ENCODE measurements around the gene CUL1. TPM values are rescaled to one million over a fixed set of nuclear protein-coding genes. Genes with fewer than 3 reads are reported as not detected.

Gene CUL1
- polyA plus RNA-seq (ENCODE audit: insufficient read length in 3 of 3): 10 to 100 TPM; 59.9 to 61.3 (median 60.9) TPM

DNA sequence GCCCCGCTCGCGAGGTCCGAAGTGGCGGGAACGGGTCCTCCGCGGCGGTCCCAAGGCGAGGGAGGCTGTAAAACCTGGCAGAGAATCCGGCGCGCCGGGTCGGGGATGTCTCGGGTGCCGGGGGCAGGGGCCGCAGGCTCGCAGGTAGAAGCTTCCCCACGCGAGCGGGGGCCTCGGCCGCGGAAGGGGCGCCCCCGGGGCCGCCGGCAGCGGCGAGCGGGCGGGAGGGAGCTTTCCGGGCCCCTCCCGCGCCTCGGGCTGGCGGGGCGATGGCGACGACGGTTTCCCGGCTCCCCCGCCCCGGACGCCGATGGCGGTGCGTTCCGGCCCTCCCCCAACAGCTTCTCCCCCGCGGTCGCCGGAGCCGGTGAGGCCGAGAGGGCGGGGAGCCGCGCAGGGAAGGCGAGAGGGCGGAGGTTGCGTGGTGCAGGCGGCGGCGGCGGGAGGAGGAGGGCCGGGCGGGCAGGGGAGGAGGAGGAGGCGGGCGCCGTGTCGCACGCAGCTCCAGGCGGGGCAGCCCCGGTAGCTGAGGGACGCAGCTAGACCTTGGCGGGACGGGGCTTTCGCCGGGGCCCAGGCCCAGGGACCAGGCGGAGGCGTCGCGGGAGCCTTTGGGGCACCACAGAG lies at the start of gene CUL1:
Gene CUL1 (plus strand): TSS at position 507 of the 627 bp plus-strand sequence. CDS start 31,220 bp downstream, outside the sequence.
- peak in 1 of 3 donors; percentile 32 for DNase-seq (ENCODE audit: low read depth in 3 of 3, low spot score in 2 of 3)

DNA sequence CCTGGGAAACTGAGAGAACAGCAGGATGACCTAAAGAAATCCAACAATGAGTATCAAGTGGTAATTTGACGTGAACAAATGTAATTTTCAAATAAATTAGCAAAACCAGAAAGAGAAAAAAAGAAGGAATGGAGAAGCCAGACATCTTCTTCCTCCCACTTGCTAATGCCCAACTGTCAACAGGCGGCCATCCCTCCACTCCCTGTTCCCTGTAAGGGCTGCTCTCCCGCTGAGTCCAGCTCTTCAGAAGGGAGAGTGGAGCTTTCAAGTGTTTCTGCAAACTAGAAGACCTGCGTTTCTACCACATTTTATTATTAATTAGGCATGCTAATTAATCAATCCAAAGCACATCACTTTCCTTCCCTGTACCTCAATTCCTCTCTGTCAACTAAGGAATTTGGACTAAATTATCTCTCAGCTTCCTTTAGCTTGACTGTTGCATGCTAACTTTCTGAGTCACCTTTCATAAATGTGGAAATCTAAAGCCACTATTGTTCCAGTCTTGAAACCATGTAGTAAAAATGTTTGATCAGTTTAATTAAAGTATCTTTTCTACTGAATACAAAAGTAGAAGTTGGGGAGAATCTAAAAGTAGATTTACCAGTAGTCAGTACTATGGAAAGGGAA lies 48.4 kb upstream of the CUL1 start:
- no peak for DNase-seq (ENCODE audit: low read depth in 3 of 3, low spot score in 2 of 3)

DNA sequence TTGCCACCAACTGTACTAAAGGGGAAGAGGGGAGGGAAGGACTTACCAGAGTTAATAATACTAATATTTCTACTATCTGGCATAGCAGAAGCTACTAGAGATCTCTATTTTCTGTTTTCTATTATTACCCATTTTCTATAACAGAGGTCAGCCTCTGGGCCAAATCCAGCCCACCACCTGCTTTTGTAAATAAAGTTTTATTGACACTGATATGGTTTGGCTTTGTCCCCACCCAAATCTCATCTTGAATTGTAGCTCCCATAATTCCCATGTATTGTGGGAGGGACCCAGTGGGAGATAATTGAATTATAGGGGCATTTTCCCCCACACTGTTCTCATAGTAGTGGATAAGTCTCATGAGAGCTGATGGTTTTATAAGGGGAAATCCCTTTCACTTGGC lies 45.9 kb upstream of the CUL1 start:
- no peak for DNase-seq (ENCODE audit: low read depth in 3 of 3, low spot score in 2 of 3)

DNA sequence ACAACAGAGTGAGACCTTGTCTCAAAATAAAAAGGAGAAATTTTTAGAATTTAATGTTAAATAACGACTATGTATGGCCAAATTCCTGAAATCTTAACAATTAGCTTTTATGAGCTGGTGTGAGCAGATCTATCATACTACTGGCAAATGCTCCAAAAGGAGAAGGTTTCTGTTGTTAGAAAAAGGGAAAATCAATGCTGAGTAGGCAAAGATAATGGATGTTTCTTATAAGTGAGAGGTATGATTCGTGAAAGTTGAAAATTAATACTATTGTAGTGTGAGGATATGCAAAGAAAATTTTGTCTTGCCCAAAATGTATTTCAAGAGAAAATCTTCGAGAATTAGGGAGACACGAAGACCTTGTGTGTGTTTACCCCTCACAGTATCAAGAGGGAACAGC lies 40.8 kb upstream of the CUL1 start:
- no peak for DNase-seq (ENCODE audit: low read depth in 3 of 3, low spot score in 2 of 3)

DNA sequence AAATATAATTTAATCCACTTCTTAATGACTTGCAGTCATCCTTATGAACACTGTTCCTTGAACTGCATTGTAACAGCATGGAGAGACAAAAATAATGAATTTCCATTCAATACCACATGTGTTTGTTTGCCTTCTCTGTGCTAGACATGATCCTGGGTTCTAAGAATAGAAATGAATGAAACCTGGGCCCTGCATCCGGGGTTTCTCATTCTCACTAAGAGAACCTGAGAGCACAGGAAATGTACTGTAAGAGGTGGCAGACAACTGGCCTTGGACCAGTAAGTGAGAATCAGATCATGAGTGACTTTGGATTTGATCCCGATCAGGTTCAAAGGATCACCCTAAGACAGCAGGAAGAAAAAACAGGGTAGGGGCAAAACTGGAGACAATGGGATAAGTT lies 37.2 kb upstream of the CUL1 start:
- DNase-seq (ENCODE audit: low read depth in 3 of 3, low spot score in 2 of 3): no peak

DNA sequence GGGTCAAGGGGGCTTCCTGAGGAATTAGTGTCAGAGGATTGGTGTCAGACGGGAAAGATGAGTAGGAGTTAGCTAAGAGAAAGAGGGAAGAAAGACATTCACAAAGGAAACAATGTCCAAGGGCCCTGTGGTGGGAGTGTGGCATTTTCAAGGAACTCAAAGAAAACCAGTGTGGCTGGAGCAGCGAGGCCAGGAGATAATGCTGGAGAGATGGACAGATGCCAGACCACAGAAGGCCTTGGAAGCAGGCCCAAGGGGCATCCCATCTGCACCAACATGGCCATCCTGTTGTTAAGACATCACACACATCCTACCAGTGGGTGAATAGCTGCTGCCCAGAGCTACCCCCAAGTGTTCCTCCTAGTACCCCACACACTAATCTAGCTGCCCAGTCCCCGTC lies 36.1 kb upstream of the CUL1 start:
- no peak for DNase-seq (ENCODE audit: low read depth in 3 of 3, low spot score in 2 of 3)

DNA sequence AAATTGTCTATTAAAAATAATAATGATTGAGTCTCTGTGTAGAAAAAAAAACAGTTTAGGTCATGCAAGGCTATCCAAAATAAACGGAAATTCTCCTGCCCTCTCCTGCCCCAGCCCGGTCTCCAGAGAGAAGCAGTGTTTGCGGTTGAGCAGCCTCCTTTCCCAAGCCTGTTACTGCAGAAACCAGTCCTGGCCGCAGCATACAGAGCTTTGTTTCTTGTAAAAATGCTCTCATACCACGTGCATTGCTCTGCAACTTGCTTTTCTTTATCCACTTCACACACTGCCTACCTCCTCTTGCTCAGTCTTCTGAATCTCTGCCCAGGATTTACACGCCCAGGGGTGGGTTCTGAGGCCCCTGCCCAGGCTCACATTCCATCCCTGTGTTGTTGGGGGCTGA lies 34.4 kb upstream of the CUL1 start:
- no peak for DNase-seq (ENCODE audit: low read depth in 3 of 3, low spot score in 2 of 3)

DNA sequence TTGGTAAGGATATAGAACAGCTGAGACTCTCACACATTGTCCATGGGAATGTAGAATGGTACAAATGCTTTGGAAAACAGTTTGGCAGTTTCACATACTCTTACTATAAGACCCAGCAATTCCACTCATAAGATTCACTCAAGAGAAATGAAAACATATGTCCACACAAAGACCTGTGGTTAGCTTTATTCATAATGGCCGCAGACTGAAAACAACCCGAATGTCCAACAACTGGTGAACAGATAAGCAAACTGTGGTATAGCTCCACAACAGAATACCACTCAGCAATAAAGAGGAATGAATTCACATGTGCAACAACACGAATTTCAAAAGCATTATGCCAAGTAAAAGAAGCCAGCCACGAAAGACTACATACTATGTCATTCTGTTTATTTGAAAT lies 33.5 kb upstream of the CUL1 start:
- DNase-seq (ENCODE audit: low read depth in 3 of 3, low spot score in 2 of 3): no peak

DNA sequence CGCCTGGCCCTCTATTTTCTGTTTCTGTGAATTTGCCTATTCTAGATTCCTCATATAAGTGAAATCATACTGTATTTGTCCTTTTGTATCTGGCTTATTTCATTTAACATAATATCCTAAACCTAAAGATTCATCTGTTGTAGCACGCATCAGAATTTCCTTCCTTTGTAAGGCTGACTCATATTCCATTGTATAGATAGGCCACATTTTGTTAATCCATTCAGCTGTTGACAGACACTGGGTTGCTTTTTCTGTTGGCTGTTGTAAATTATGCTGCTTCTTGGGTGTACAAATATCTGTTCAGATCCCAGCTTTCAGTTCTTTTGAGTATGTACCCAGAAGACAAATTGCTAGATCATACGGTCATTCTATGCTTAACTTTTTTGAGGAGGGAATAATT lies 28.8 kb upstream of the CUL1 start:
- no peak for DNase-seq (ENCODE audit: low read depth in 3 of 3, low spot score in 2 of 3)

DNA sequence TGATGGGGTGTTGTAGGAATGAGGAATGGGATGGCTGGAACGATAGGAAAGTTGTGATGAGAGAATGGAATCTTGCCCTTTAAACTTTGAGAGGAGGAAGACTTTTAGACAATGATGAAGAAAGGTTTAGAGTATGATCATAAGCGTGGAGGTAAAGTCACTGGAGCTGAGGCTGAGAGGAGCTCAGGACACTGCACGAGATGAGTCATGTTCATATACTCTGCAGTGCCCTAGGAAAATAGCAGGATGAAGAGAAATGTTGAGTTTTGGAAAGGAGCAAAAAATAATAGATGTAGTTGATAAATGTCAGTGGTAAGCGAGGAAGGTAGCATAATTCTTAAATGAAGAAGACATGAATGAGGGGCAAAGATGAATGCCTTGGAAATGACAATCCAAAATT lies 28.3 kb upstream of the CUL1 start:
- no peak for DNase-seq (ENCODE audit: low read depth in 3 of 3, low spot score in 2 of 3)

DNA sequence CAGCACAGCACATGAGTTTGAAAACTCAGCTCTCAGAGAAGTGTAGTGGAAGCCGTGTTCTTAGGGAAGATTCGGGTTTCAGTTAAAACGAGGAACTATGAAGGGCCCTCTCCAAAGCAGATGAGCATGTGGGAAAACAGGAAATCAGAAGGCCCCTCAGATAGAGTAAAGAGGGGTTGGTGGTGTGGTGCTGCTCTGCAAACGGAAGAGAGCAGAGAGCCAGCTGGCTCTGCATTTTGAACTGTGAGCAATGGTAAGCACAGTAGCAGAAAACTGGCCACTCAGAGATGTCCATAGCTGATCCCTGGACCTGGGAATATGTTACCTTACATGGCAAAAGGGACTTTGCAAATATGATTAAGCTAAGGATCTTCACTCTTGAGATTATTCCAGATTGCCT lies 27.9 kb upstream of the CUL1 start:
- no peak for DNase-seq (ENCODE audit: low read depth in 3 of 3, low spot score in 2 of 3)

DNA sequence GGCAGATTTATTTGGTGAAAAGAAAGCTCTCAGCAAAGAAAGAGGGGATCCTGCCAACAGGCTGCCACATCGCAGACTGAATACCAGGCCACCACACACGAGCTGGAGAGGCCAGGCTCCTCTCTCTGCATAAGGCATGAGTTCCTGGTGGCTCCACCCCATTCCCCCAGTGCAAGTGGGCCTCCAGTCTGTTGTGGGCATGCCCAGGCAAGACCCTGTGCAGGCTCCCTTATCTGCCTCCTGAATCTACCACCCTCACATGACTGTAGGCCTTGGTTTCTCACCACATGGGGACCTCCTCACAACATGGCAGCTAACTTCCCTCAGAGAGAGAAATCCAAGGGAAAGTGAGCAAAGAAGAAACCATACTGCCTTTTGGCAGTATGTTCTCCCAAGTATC lies 26.7 kb upstream of the CUL1 start:
- no peak for DNase-seq (ENCODE audit: low read depth in 3 of 3, low spot score in 2 of 3)

DNA sequence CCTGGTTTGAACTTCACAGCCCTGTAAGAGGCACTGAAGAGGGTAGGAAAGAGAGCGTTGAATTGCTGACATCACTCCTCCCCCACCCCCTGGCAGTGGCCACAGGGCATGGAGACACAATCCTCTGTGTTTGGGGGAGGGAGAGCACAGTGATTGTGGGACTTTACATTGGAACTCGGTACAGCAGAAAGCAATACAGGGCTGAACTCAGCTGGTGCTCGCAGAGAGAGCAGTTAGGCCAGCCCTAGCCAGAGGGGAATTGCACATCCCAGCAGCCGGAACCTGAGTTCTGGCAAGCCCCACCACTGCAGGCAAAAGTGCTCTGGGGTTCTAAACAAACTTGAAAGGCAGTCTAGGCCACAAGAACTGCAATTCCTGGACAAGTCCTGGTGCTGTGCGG lies 24.0 kb upstream of the CUL1 start:
- no peak for DNase-seq (ENCODE audit: low read depth in 3 of 3, low spot score in 2 of 3)

DNA sequence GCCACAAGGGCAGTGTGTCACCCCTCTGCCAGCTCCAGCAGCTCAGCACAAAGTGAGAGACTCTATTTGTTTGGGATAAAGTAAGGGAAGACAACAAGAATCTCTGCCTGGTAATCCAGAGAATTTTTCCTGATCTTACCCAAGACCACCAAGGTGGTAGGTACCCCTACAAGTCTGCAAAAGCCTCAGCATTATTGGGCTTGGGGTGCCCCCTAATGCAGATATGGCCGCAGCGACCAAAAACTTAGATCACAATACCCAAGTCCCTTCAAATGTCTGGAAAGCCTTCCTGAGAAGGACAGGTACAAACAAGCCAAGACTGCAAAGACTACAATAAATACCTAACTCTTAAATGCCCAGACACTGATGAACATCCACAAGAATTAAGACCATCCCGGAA lies 22.4 kb upstream of the CUL1 start:
- no peak for DNase-seq (ENCODE audit: low read depth in 3 of 3, low spot score in 2 of 3)

DNA sequence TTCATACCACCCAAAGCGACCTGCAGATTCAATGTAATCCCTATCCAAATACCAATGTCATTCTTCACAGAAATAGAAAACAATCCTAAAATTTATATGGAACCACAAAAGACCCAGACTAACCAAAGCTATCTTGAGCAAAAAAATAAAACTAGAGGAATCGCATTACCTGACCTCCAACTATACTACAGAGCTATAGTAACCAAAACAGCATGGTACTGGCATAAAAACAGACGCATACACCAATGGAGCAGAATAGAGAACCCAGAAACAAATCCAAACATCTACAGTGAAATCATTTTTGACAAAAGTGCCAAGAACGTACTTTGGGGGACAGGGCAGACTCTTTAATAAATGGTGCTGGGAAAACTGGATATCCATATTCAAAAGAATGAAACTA lies 16.9 kb upstream of the CUL1 start:
- DNase-seq (ENCODE audit: low read depth in 3 of 3, low spot score in 2 of 3): no peak

DNA sequence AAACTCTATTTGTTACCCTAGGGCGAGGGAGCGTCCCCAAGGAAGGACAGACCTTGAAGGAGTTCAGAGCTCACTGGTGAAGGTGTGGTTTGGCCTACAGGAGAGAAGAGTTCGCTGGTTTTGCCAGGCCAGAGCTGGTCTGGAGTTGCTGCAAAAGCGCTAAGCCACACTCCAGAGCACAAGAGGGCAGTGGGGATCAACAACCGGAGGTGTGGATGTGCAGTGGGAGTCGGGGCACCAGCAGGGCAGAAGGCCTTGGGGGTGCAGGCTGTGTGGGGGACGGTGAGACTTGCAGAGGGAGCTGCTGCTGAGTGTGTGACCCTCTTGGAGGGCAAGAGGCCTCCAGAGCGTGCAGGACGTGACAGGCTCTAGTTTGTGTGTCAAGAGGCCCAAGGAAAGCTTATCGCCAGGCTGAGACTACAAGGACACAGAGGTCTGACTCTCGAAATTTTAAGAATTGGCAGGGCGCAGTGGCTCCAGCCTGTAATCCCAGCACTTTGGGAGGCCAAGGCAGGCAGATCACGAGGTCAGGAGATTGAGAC lies 14.3 kb upstream of the CUL1 start:
- no peak for DNase-seq (ENCODE audit: low read depth in 3 of 3, low spot score in 2 of 3)

DNA sequence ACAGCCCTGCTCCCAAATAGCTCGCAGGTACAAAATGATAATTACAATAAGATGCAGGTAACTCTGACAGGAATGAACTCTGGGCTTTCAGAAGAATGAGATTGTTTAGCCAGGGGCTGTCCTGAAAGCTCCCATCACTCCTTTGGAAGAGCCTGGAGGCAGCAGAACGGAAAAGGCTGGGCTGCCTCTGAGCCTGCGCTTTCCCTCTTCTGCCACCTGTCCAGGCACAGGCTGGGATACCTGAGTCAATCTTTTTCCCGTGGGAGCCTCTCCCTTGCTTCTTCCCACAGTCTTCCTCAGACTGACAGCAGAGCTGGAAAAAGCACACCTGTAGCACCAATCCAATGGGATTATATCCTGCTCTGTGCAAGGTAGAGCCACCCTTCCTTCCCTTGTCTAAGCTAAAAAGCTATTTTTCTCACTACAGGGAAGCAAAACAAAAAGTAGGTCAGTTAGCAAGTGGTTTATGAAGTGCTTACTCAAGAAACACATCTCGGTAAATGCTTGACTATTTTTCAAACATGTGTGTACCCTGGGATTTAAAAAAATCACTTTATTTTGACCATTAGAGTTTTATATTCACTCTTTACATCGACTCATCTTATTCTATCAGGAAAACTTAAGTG lies 12.3 kb upstream of the CUL1 start:
- DNase-seq (ENCODE audit: low read depth in 3 of 3, low spot score in 2 of 3): no peak

DNA sequence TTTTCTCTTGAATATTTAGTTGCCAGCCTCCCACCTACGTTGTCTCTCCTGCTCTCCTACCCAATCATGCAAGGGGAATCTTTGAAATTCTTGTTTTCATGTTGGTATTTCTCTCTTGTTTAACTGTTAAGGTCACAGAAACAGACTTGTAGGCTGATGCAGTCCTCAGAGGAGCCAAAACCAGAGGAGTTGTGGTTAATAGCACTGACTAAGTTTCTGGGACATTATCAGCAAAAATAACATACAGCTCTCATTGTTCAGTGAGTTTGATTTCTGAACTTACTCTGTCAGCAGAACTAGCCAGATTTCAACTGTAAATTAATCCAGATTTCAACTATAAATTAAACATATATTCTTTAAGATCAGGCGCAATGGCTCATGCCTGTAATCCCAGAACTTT lies 11.1 kb upstream of the CUL1 start:
- DNase-seq (ENCODE audit: low read depth in 3 of 3, low spot score in 2 of 3): no peak

DNA sequence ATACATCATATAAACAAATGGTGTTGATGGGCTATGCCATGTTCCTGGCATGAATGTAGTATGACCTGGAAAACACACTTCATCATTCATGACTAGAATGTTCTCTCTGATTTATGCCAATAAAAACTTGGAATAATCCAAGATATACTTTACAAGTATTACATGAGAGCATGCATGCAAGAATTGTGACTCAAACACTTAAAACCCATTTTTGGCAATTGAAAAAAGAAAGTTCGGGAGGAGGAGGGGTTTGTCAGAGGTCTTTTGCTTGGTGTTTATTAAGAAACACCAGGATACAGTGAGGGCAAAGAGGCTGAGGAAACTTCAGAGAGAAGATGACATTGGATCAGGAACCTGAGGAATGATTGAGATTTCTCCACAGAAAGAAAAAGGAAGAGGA lies 10.2 kb upstream of the CUL1 start:
- no peak for DNase-seq (ENCODE audit: low read depth in 3 of 3, low spot score in 2 of 3)

DNA sequence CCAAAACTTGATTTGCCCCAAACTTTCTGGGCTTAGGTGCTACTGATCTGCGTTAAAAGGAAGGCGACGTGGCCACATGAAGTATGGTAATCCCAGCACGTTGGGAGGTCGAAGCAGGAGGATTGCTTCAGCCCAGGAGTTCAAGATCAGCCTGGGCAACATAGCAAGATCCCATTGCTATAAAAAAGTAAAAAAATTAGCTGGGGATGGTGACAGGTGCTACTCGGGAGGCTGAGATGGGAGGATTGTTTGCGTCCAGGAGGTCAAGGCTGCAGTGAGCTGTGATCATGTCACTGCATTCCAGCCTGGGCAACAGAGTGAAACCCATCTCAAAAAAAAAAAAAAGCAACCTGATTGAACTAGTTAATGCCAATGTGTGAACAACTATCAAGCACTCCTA lies 5.1 kb upstream of the CUL1 start:
- no peak for DNase-seq (ENCODE audit: low read depth in 3 of 3, low spot score in 2 of 3)

DNA sequence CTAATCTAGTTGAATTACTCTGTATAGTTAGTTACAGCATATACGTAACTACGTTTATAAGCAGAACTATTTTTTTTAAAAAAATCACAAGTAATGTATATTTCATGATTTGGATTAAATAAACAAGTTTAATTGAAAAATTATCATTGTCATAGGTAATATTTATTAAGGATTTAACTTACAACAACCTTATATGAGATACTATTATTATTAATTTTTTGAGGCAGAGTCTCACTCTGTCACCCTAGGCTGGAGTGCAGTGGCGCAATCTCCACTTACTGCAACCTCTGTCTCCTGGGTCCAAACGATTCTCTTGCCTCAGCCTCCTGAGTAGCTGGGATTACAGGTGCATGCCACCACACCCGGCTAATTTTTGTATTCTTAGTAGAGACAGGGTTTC lies 4.1 kb upstream of the CUL1 start:
- DNase-seq (ENCODE audit: low read depth in 3 of 3, low spot score in 2 of 3): no peak

DNA sequence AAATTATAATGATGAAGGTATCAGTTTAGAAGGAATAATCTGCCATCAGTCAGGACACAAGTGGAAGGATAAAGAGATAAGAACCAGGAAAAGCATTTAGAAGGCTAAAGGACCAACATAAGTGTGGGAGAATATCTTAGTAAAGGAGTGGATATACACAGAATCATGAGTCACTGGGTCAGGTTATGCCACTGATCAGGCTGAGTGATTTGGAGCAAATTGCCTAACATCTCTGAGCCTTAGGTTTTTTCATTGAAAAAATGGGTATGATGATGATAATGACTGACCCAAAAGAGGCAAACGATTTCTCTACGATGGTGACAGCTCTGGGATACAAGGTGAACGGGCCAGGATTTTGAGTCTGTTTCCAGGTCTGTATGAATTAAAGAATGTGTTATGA lies 2.8 kb upstream of the CUL1 start:
- DNase-seq (ENCODE audit: low read depth in 3 of 3, low spot score in 2 of 3): no peak
